HEK293T (cell line): ENCODE data around the gene HK1.

Source experiments
- ARNT ChIP-seq: fragments of 450-650 bp; IDR thresholded peaks from 2 replicates; pipeline ENCODE4 v1.6.1; 2017; ENCODE audit warnings: mild to moderate bottlenecking
- BHLHE40 ChIP-seq: fragments of 450-650 bp; IDR thresholded peaks from 2 replicates; pipeline ENCODE4 v1.6.1; 2016; ENCODE audit warnings: mild to moderate bottlenecking, moderate library complexity, borderline replicate concordance
- CTBP1 ChIP-seq: fragments of 450-650 bp; IDR thresholded peaks from 2 replicates; pipeline ENCODE4 v1.6.1; 2016; ENCODE audit warnings: borderline replicate concordance
- ELF4 ChIP-seq: fragments of 450-650 bp; IDR thresholded peaks from 2 replicates; pipeline ENCODE4 v1.6.1; 2017; ENCODE audit warnings: antibody characterized with exemption
- FOXA1 ChIP-seq: fragments of 450-650 bp; IDR thresholded peaks from 2 replicates; pipeline ENCODE4 v1.6.1; 2016; ENCODE audit warnings: mild to moderate bottlenecking
- FOXK2 ChIP-seq: fragments of 450-650 bp; IDR thresholded peaks from 2 replicates; pipeline ENCODE4 v1.6.1; 2016; ENCODE audit warnings: mild to moderate bottlenecking
- FOXM1 ChIP-seq: fragments of 450-650 bp; IDR thresholded peaks from 2 replicates; pipeline ENCODE4 v1.6.1; 2017; ENCODE audit warnings: mild to moderate bottlenecking, borderline replicate concordance
- HDGF ChIP-seq: fragments of 450-650 bp; IDR thresholded peaks from 2 replicates; pipeline ENCODE4 v1.6.1; 2017; ENCODE audit warnings: antibody characterized with exemption, borderline replicate concordance
- L3MBTL2 ChIP-seq: fragments of 450-650 bp; conservative IDR thresholded peaks from 2 replicates; pipeline ENCODE4 v1.6.1; 2016; ENCODE audit warnings: mild to moderate bottlenecking
- LEF1 ChIP-seq: fragments of 450-650 bp; IDR thresholded peaks from 2 replicates; pipeline ENCODE4 v1.6.1; 2017; ENCODE audit warnings: mild to moderate bottlenecking, borderline replicate concordance
- PKNOX1 ChIP-seq: fragments of 450-650 bp; IDR thresholded peaks from 2 replicates; pipeline ENCODE4 v1.6.1; 2016
- SP1 ChIP-seq: fragments of 450-650 bp; IDR thresholded peaks from 2 replicates; pipeline ENCODE4 v1.6.1; 2017
- SUZ12 ChIP-seq: fragments of 450-650 bp; IDR thresholded peaks from 2 replicates; pipeline ENCODE4 v1.6.1; 2016; ENCODE audit warnings: mild to moderate bottlenecking
- TARDBP ChIP-seq: fragments of 450-650 bp; IDR thresholded peaks from 2 replicates; pipeline ENCODE4 v1.6.1; 2016

DNA sequence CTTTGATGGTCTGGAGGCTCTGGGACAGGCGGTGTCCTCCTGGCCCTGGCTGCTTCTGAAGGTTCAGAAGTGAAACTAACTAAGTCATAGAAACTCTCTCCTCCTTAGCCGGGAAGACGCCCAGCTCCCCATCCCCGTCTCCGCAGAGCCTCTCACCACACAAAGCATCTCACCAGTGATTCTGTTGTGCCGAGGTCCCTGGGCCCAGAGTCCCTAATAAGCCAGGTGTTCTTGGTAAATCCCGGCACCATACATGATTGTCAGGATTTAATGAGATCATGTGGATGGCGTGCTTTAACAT, 48.7 kb upstream of the HK1 start:
- no peak for TF ChIP-seq PKNOX1
- TF ChIP-seq ARNT: no peak
- no peak for TF ChIP-seq FOXA1
- TF ChIP-seq SP1: no peak
- no peak for TF ChIP-seq TARDBP
- no peak for TF ChIP-seq SUZ12
- TF ChIP-seq LEF1: no peak
- no peak for TF ChIP-seq FOXK2
- TF ChIP-seq CTBP1: no peak
- TF ChIP-seq FOXM1: no peak
- no peak for TF ChIP-seq BHLHE40
- TF ChIP-seq ELF4: no peak
- no peak for TF ChIP-seq L3MBTL2
- no peak for TF ChIP-seq HDGF
